Caco-2 (cell line): ENCODE results near the gene HHAT. TPM values are rescaled to one million over a fixed set of nuclear protein-coding genes. Genes with fewer than 3 reads are reported as not detected.

Experiments used
- BruUV-seq: library from RNA; stranded (reverse); fragments of 400-500 nt; replicated peaks from 2 replicates; lab custom pipeline; 2021; lab: Mats Ljungman, UMichigan
- CTCF ChIA-PET: fragments of 300-600 bp; sonication (Branson Sonifier 250); formaldehyde crosslinking; loops from one replicate; lab custom pipeline; 2022; ENCODE audit warnings: antibody characterized with exemption; lab: Charles Lee
- POLR2A ChIA-PET: fragments of 300-600 bp; sonication (Branson Sonifier 250); formaldehyde crosslinking; loops from one replicate; lab custom pipeline; 2022; ENCODE audit warnings: antibody characterized with exemption; lab: Charles Lee
- DNase-seq, 2 experiments: peaks; one replicate each; pipeline versions ENCODE4 v3.0.0 to v3.0.0-alpha.2; 2020 to 2022
- H3K27me3 ChIP-seq: replicated peaks from 2 replicates; pipeline ENCODE4 v1.6.0; 2011; ENCODE audit warnings: low read length; ENCODE audit not compliant: control insufficient read depth, insufficient read depth
- H3K36me3 ChIP-seq: 2 replicates; pipeline ENCODE4 v1.5.1; 2011; ENCODE audit warnings: low read length; ENCODE audit not compliant: control insufficient read depth, insufficient read depth
- H3K4me1 ChIP-seq: fragments of 250-450 bp; sonication (Bioruptor Pico); 2 replicates; pipeline ENCODE4 v1.5.1; 2020; ENCODE audit warnings: mild to moderate bottlenecking
- H3K4me3 ChIP-seq: 2 replicates; pipeline ENCODE4 v1.5.1; 2011; ENCODE audit warnings: low read depth, mild to moderate bottlenecking, control low read depth, low read length
- H3K9me3 ChIP-seq: fragments of 250-450 bp; sonication (Bioruptor Pico); 2 replicates; pipeline ENCODE4 v1.5.1; 2020; ENCODE audit warnings: mild to moderate bottlenecking, moderate library complexity
- H3K27ac Mint-ChIP-seq: one replicate; pipeline ENCODE4 v1.8.0; 2022; ENCODE audit warnings: mixed read lengths; ENCODE audit not compliant: unreplicated experiment
- H3K27me3 Mint-ChIP-seq: one replicate; pipeline ENCODE4 v1.8.0; 2022; ENCODE audit warnings: mixed read lengths; ENCODE audit not compliant: insufficient read depth, unreplicated experiment
- H3K36me3 Mint-ChIP-seq: one replicate; pipeline ENCODE4 v1.8.0; 2022; ENCODE audit warnings: mild to moderate bottlenecking, mixed read lengths; ENCODE audit not compliant: insufficient read depth, unreplicated experiment
- H3K4me1 Mint-ChIP-seq: one replicate; pipeline ENCODE4 v1.8.0; 2022; ENCODE audit warnings: low read depth, mixed read lengths; ENCODE audit not compliant: unreplicated experiment
- H3K4me3 Mint-ChIP-seq: one replicate; pipeline ENCODE4 v1.8.0; 2022; ENCODE audit warnings: mild to moderate bottlenecking, moderate library complexity, mixed read lengths; ENCODE audit not compliant: unreplicated experiment
- H3K9me3 Mint-ChIP-seq: one replicate; pipeline ENCODE4 v1.8.0; 2022; ENCODE audit warnings: mixed read lengths; ENCODE audit not compliant: unreplicated experiment
- intact Hi-C: fragments of 100-400 bp; cut with micrococcal nuclease; formaldehyde crosslinking; loops from one replicate; pipeline ENCODE4 v1.10.0; 2022; ENCODE audit not compliant: unreplicated experiment
- total RNA-seq: library from RNA; stranded (reverse); gene quantifications from 2 replicates; pipeline ENCODE4 v1.2.3, GENCODE V29; 2022
- TF ChIP-seq, protein P1 (sequence below), 2 experiments: fragments of 200-600 bp in 1 of 2; IDR thresholded peaks; 1 replicate in 1 of 2; 2 replicates in 1 of 2; pipeline versions ENCODE4 v1.5.1 to v1.8.0; 2011 to 2022; ENCODE audit warnings: antibody characterized with exemption in 1 of 2, control low read depth in 1 of 2, inconsistent platforms in 1 of 2, low read depth in 1 of 2, low read length in 1 of 2, mild to moderate bottlenecking in 1 of 2, moderate library complexity in 1 of 2; ENCODE audit not compliant: insufficient read depth in 1 of 2, severe bottlenecking in 1 of 2, unreplicated experiment in 1 of 2

The HHAT gene
- total RNA-seq, 1 experiment from 2014 or later = 3.9 TPM

DNA sequence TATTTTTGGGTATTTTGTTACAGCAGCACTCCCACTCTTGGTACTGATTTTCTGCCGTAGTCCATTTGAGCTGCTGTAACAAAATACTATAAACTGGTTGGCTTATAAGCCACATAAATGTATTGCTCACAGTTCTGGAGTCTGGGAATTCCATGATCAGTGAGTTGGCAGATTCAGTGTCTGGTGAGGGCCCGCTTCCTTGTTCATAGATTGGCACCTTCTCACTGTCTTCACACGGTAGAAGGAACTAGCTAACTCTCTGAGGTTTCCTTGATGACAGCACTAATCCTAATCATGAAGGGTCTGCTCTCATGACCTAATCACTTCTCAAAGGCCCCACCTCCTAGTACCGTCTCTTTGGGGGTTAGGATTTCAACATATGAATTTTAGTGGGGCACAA is 85.2 kb downstream of the HHAT start:
- Histone ChIP-seq H3K27me3 (no peaks in the 10 kb centered on the region), H3K36me3 (no peaks in the 10 kb centered on the region), H3K4me3 (no peak overlapping the region), H3K4me1 (peaks cover 8% of the 10 kb centered on the region; the same call in 1 of the 2 replicates), H3K9me3 (no peaks in the 10 kb centered on the region)
- ChIA-PET CTCF (no interaction called here), POLR2A (no interaction called here)
- Mint-ChIP-seq H3K27me3 (no peaks in the 10 kb centered on the region), H3K36me3 (no peaks in the 10 kb centered on the region), H3K27ac (no peak overlapping the region), H3K4me3 (no peak overlapping the region), H3K4me1 (no peaks in the 10 kb centered on the region), H3K9me3 (no peaks in the 10 kb centered on the region)
- intact Hi-C loops = no loop called here
- no peak for DNase-seq
- TF ChIP-seq, protein P1, sequence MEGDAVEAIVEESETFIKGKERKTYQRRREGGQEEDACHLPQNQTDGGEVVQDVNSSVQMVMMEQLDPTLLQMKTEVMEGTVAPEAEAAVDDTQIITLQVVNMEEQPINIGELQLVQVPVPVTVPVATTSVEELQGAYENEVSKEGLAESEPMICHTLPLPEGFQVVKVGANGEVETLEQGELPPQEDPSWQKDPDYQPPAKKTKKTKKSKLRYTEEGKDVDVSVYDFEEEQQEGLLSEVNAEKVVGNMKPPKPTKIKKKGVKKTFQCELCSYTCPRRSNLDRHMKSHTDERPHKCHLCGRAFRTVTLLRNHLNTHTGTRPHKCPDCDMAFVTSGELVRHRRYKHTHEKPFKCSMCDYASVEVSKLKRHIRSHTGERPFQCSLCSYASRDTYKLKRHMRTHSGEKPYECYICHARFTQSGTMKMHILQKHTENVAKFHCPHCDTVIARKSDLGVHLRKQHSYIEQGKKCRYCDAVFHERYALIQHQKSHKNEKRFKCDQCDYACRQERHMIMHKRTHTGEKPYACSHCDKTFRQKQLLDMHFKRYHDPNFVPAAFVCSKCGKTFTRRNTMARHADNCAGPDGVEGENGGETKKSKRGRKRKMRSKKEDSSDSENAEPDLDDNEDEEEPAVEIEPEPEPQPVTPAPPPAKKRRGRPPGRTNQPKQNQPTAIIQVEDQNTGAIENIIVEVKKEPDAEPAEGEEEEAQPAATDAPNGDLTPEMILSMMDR (IDR thresholded peaks at IDR 0.05; ENCODE audit: insufficient read depth in 1 of 2, low read depth in 1 of 2, low read length in 1 of 2, severe bottlenecking in 1 of 2, unreplicated experiment in 1 of 2) = no peak
- no TSS peak for BruUV-seq

DNA sequence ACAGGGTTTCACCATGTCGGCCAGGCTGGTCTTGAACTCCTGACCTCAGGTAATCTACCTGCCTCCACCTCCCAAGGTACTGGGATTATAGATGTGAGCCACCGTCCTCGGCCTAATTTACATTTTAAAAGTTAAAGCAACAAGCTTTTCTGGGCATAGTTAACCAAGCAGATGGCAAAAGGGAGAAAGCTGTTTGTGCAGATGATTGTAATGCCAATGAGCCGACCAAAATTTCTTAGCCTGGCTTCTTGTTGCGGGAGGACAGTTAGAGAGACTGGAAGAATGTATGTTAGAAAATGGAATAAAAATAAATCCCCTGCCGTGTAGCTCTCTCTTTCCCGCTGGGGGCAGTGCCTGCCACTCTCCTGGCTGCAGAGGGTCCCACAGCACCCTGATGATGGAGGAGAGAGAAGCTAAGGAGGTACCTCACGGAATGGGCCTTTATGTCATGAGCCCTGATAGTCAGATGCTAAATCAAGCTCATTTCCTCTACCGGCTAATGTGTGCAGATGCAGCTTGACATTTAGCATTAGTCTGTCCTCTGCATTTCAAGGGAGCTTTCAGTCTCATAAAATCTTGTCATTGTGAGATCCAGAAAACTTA is 87.2 kb downstream of the HHAT start:
- H3K9me3 ChIP-seq = no peaks in the 10 kb centered on the region
- ChIA-PET POLR2A (no interaction called here), CTCF (interaction anchor here (0.7 kb wide), 2 partner anchors 32 to 719 kb away, joined by 3 read pairs; no protein-coding TSS in a partner anchor)
- H3K27me3 ChIP-seq = no peaks in the 10 kb centered on the region
- intact Hi-C loops = no loop called here
- no peaks in the 10 kb centered on the region for H3K27me3 Mint-ChIP-seq
- BruUV-seq = no TSS peak
- H3K4me1 Mint-ChIP-seq = no peaks in the 10 kb centered on the region
- H3K36me3 Mint-ChIP-seq = no peaks in the 10 kb centered on the region
- no peak overlapping the region for H3K4me3 ChIP-seq
- H3K4me3 Mint-ChIP-seq = no peak overlapping the region
- H3K36me3 ChIP-seq = no peaks in the 10 kb centered on the region
- no peak for DNase-seq
- H3K27ac Mint-ChIP-seq = no peak overlapping the region
- peaks cover 8% of the 10 kb centered on the region; the same call in 1 of the 2 replicates for H3K4me1 ChIP-seq
- H3K9me3 Mint-ChIP-seq = no peaks in the 10 kb centered on the region
- TF ChIP-seq, protein P1 (IDR thresholded peaks at IDR 0.05; ENCODE audit: insufficient read depth in 1 of 2, low read depth in 1 of 2, low read length in 1 of 2, severe bottlenecking in 1 of 2, unreplicated experiment in 1 of 2) = no peak

DNA sequence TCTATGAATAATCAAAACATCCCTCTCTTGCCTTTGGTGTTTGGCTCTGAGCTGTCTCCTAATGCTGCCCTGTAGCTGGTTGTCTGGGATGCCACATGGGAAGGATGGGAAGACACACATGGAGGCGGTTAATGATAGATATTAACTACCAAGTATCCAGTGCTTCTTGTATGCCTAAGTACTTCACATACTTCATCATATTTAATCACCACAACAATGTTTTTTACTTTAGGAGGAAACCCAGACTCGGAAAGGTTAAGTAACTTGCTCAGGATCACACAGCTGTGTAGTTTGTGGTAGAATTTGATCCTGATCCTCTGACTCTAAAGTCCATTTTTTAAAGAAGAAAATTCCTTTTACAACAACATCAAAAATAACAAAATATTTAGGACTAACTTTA is 88.0 kb downstream of the HHAT start:
- H3K27me3 Mint-ChIP-seq = no peaks in the 10 kb centered on the region
- intact Hi-C loops = no loop called here
- Histone ChIP-seq H3K9me3 (no peaks in the 10 kb centered on the region), H3K27me3 (no peaks in the 10 kb centered on the region), H3K4me3 (no peak overlapping the region), H3K36me3 (no peaks in the 10 kb centered on the region), H3K4me1 (peaks cover 8% of the 10 kb centered on the region; the same call in 1 of the 2 replicates)
- TF ChIP-seq, protein P1 (IDR thresholded peaks at IDR 0.05; ENCODE audit: insufficient read depth in 1 of 2, low read depth in 1 of 2, low read length in 1 of 2, severe bottlenecking in 1 of 2, unreplicated experiment in 1 of 2) = no peak
- ChIA-PET CTCF (no interaction called here), POLR2A (no interaction called here)
- no peaks in the 10 kb centered on the region for H3K36me3 Mint-ChIP-seq
- H3K4me1 Mint-ChIP-seq = no peaks in the 10 kb centered on the region
- H3K4me3 Mint-ChIP-seq = no peak overlapping the region
- no peak for DNase-seq
- no peaks in the 10 kb centered on the region for H3K9me3 Mint-ChIP-seq
- BruUV-seq = no TSS peak
- H3K27ac Mint-ChIP-seq = no peak overlapping the region
